IMR-90 (cell line): ENCODE results near the gene WDR89. TPM values are rescaled to one million over a fixed set of nuclear protein-coding genes. Genes with fewer than 3 reads are reported as not detected.
A peak's percentile ranks its signal among the peaks of the same experiment; 100 is the strongest.

Experiments
- ATAC-seq: fragments of 200-7000 bp; cut with Tn5 transposase; 2 replicates; pipeline ENCODE4 v1.9.1; 2020; ENCODE audit warnings: low read depth, mild to moderate bottlenecking, moderate library complexity
- BruUV-seq: library from RNA; stranded (reverse); fragments of 400-500 nt; replicated peaks from 2 replicates; lab custom pipeline; 2021; lab: Mats Ljungman, UMichigan
- CTCF ChIA-PET: fragments of 300-600 bp; formaldehyde crosslinking; extraction: SDS; loops from one replicate; lab custom pipeline; 2021; ENCODE audit warnings: antibody characterized with exemption; lab: Yijun Ruan, JAX
- POLR2A ChIA-PET: fragments of 300-600 bp; sonication (Branson Sonifier 250); formaldehyde crosslinking; loops from one replicate; lab custom pipeline; 2022; ENCODE audit warnings: antibody characterized with exemption; ENCODE audit not compliant: unreplicated experiment; lab: Charles Lee
- DNase-seq: peaks from one replicate; pipeline ENCODE4 v3.0.0; 2013
- H2AFZ ChIP-seq: replicated peaks from 2 replicates; pipeline ENCODE3; 2013; ENCODE audit warnings: low read length, mild to moderate bottlenecking; ENCODE audit not compliant: poor library complexity
- H2AK5ac ChIP-seq: 2 replicates; pipeline ENCODE4 v1.6.1; 2013; ENCODE audit warnings: low read depth, low read length, inconsistent platforms
- H2AK9ac ChIP-seq: replicated peaks from 2 replicates; pipeline ENCODE3; 2013; ENCODE audit warnings: mild to moderate bottlenecking, low read depth, low read length, moderate library complexity; ENCODE audit not compliant: poor library complexity
- H2BK120ac ChIP-seq: 2 replicates; pipeline ENCODE4 v1.6.1; 2013; ENCODE audit warnings: low read depth, low read length, inconsistent platforms
- H2BK15ac ChIP-seq: 3 replicates; pipeline ENCODE4 v1.6.1; 2013; ENCODE audit warnings: low read depth, low read length, inconsistent platforms
- H2BK20ac ChIP-seq: 2 replicates; pipeline ENCODE4 v1.6.1; 2013; ENCODE audit warnings: low read depth, mild to moderate bottlenecking, inconsistent platforms, low read length, moderate library complexity
- H2BK5ac ChIP-seq: 2 replicates; pipeline ENCODE4 v1.6.1; 2013; ENCODE audit warnings: mild to moderate bottlenecking, low read depth, low read length, inconsistent platforms; ENCODE audit not compliant: poor library complexity, severe bottlenecking
- H3K14ac ChIP-seq: replicated peaks from 2 replicates; pipeline ENCODE4 v1.6.1; 2013; ENCODE audit warnings: low read depth, low read length, inconsistent platforms
- H3K18ac ChIP-seq: 2 replicates; pipeline ENCODE4 v1.6.1; 2013; ENCODE audit warnings: low read depth, low read length, control low read depth
- H3K23ac ChIP-seq: 2 replicates; pipeline ENCODE4 v1.6.1; 2013; ENCODE audit warnings: low read depth, low read length, inconsistent platforms
- H3K27ac ChIP-seq: 2 replicates; pipeline ENCODE4 v1.5.1; 2013; ENCODE audit warnings: mild to moderate bottlenecking, control low read depth, low read length; ENCODE audit not compliant: insufficient read depth
- H3K27me3 ChIP-seq: 2 replicates; pipeline ENCODE4 v1.6.1; 2013; ENCODE audit warnings: low read length; ENCODE audit not compliant: control insufficient read depth, insufficient read depth
- H3K36me3 ChIP-seq: 2 replicates; pipeline ENCODE4 v1.6.1; 2013; ENCODE audit warnings: low read length, mixed read lengths; ENCODE audit not compliant: control insufficient read depth, insufficient read depth
- H3K4ac ChIP-seq: 2 replicates; pipeline ENCODE4 v1.6.1; 2013; ENCODE audit warnings: low read depth, low read length, inconsistent platforms
- H3K4me1 ChIP-seq: 2 replicates; pipeline ENCODE4 v1.6.1; 2013; ENCODE audit warnings: low read length, mixed read lengths; ENCODE audit not compliant: control insufficient read depth, insufficient read depth
- H3K4me2 ChIP-seq: 2 replicates; pipeline ENCODE4 v1.6.1; 2013; ENCODE audit warnings: low read depth, mild to moderate bottlenecking, control low read depth, low read length, moderate library complexity
- H3K4me3 ChIP-seq: 2 replicates; pipeline ENCODE4 v1.5.1; 2013; ENCODE audit warnings: low read depth, mild to moderate bottlenecking, control low read depth, low read length, moderate library complexity; ENCODE audit not compliant: insufficient read depth
- H3K56ac ChIP-seq: 2 replicates; pipeline ENCODE4 v1.6.1; 2013; ENCODE audit warnings: low read length, inconsistent platforms; ENCODE audit not compliant: insufficient read depth; ENCODE audit errors: extremely low read depth
- H3K79me1 ChIP-seq, 2 experiments: 2 replicates each; pipeline ENCODE4 v1.6.1; 2013; ENCODE audit warnings: low read length in 2 of 2, inconsistent platforms in 1 of 2, low read depth in 1 of 2
- H3K9ac ChIP-seq: 2 replicates; pipeline ENCODE4 v1.6.1; 2013; ENCODE audit warnings: low read depth, low read length, control low read depth
- H3K9me1 ChIP-seq: 2 replicates; pipeline ENCODE4 v1.6.1; 2013; ENCODE audit warnings: low read length, inconsistent platforms; ENCODE audit not compliant: insufficient read depth
- H3K9me3 ChIP-seq: 2 replicates; pipeline ENCODE4 v1.6.1; 2013; ENCODE audit warnings: low read length; ENCODE audit not compliant: control insufficient read depth, insufficient read depth
- H4K20me1 ChIP-seq: 2 replicates; pipeline ENCODE4 v1.6.1; 2013; ENCODE audit warnings: low read length, inconsistent platforms; ENCODE audit not compliant: insufficient read depth
- H4K5ac ChIP-seq: 2 replicates; pipeline ENCODE4 v1.6.1; 2013; ENCODE audit warnings: mild to moderate bottlenecking, low read depth, low read length, control low read depth
- H4K8ac ChIP-seq, 2 experiments: 2 replicates each; pipeline ENCODE4 v1.6.1; 2013; ENCODE audit warnings: low read depth in 2 of 2, low read length in 2 of 2, control low read depth in 1 of 2, inconsistent platforms in 1 of 2
- H4K91ac ChIP-seq: 2 replicates; pipeline ENCODE4 v1.6.1; 2013; ENCODE audit warnings: low read depth, low read length, inconsistent platforms; ENCODE audit not compliant: insufficient read depth
- BHLHE40 ChIP-seq: fragments of 150-350 bp; IDR thresholded peaks from 2 replicates; pipeline ENCODE4 v1.6.1; 2016; ENCODE audit warnings: mild to moderate bottlenecking, low read depth, low read length
- CEBPB ChIP-seq: IDR thresholded peaks from 2 replicates; pipeline ENCODE4 v1.6.1; 2012; ENCODE audit warnings: low read depth, low read length, improper control_type of control experiment
- CHD1 ChIP-seq: IDR thresholded peaks from 2 replicates; pipeline ENCODE4 v1.6.1; 2012; ENCODE audit warnings: low read depth, low read length, improper control_type of control experiment
- CTCF ChIP-seq: conservative IDR thresholded peaks from 2 replicates; pipeline ENCODE4 v1.5.1; 2012; ENCODE audit warnings: mild to moderate bottlenecking, low read depth, low read length, improper control_type of control experiment
- FOS ChIP-seq: fragments of 150-350 bp; IDR thresholded peaks from 2 replicates; pipeline ENCODE4 v1.6.1; 2016; ENCODE audit warnings: low read depth, low read length
- MAFK ChIP-seq: IDR thresholded peaks from 2 replicates; pipeline ENCODE4 v1.6.1; 2012; ENCODE audit warnings: low read depth, low read length, improper control_type of control experiment
- MAZ ChIP-seq: IDR thresholded peaks from 2 replicates; pipeline ENCODE4 v1.6.1; 2012; ENCODE audit warnings: low read depth, mild to moderate bottlenecking, low read length, improper control_type of control experiment, moderate library complexity, borderline replicate concordance
- NFE2L2 ChIP-seq: fragments of 150-350 bp; IDR thresholded peaks from 2 replicates; pipeline ENCODE4 v1.6.1; 2016; ENCODE audit warnings: low read depth, mild to moderate bottlenecking, low read length
- POLR2A ChIP-seq: IDR thresholded peaks from 2 replicates; pipeline ENCODE4 v1.6.1; 2012; ENCODE audit warnings: mild to moderate bottlenecking, low read depth, low read length
- RAD21 ChIP-seq: IDR thresholded peaks from 2 replicates; pipeline ENCODE4 v1.6.1; 2012; ENCODE audit warnings: low read length, improper control_type of control experiment
- RCOR1 ChIP-seq: IDR thresholded peaks from 2 replicates; pipeline ENCODE4 v1.6.1; 2012; ENCODE audit warnings: mild to moderate bottlenecking, low read length, improper control_type of control experiment; ENCODE audit not compliant: insufficient replicate concordance
- RFX5 ChIP-seq: IDR thresholded peaks from 2 replicates; pipeline ENCODE4 v1.8.0; 2012; ENCODE audit warnings: low read depth, mild to moderate bottlenecking, low read length, moderate library complexity
- SMC3 ChIP-seq: fragments of 150-350 bp; IDR thresholded peaks from 2 replicates; pipeline ENCODE4 v1.6.1; 2016; ENCODE audit warnings: low read depth, mild to moderate bottlenecking, antibody characterized with exemption, low read length, moderate library complexity
- USF2 ChIP-seq: fragments of 150-350 bp; IDR thresholded peaks from 2 replicates; pipeline ENCODE4 v1.6.1; 2017; ENCODE audit warnings: mild to moderate bottlenecking, antibody characterized with exemption, low read length, low read depth
- WGBS, 2 experiments: methylation state at CpG; one replicate each; pipeline versions ENCODE4 v1.1.5 to v1.1.7; 2013; ENCODE audit warnings: missing lambda C conversion rate in 2 of 2; ENCODE audit not compliant: insufficient read length in 1 of 2; ENCODE audit errors: extremely low coverage in 2 of 2; 5-methylcytosine and 5-hydroxymethylcytosine counted together
- dilution Hi-C: fragments of 300-500 bp; cut with HindIII; formaldehyde crosslinking; loops from one replicate; pipeline ENCODE4 v1.14.3; 2018; ENCODE audit warnings: low sequenced_read_pairs; ENCODE audit not compliant: unreplicated experiment
- in situ Hi-C: fragments of 300-500 bp; cut with MboI; formaldehyde crosslinking; loops from 3 replicates; pipeline ENCODE4 v1.14.3; 2019; ENCODE audit warnings: low sequenced_read_pairs, inconsistent platforms, mixed read lengths
- intact Hi-C: fragments of 100-400 bp; cut with micrococcal nuclease; formaldehyde crosslinking; loops from 2 replicates; pipeline ENCODE4 v1.10.0; 2022
- polyA plus RNA-seq, 3 experiments: library from polyadenylated mRNA; depleted of rRNA; stranded (reverse); fragments of >200 nt; gene quantifications; 2 replicates each; pipeline ENCODE4 v1.2.3, GENCODE V29; 2012; ENCODE audit warnings: low replicate concordance in 1 of 3
- total RNA-seq: library from RNA; depleted of rRNA; stranded (reverse); fragments of >200 nt; gene quantifications from 2 replicates; pipeline ENCODE4 v1.2.3, GENCODE V29; 2012
- TF ChIP-seq, protein P1 (sequence below): fragments of 150-350 bp; IDR thresholded peaks from 2 replicates; pipeline ENCODE4 v1.6.1; 2016; ENCODE audit warnings: low read depth, mild to moderate bottlenecking, low read length, moderate library complexity, borderline replicate concordance

The WDR89 gene
- total and polyA plus RNA-seq, 2 of the 4 experiments (the other 2 are of a cell fraction): 4.3 to 10.2 TPM

DNA sequence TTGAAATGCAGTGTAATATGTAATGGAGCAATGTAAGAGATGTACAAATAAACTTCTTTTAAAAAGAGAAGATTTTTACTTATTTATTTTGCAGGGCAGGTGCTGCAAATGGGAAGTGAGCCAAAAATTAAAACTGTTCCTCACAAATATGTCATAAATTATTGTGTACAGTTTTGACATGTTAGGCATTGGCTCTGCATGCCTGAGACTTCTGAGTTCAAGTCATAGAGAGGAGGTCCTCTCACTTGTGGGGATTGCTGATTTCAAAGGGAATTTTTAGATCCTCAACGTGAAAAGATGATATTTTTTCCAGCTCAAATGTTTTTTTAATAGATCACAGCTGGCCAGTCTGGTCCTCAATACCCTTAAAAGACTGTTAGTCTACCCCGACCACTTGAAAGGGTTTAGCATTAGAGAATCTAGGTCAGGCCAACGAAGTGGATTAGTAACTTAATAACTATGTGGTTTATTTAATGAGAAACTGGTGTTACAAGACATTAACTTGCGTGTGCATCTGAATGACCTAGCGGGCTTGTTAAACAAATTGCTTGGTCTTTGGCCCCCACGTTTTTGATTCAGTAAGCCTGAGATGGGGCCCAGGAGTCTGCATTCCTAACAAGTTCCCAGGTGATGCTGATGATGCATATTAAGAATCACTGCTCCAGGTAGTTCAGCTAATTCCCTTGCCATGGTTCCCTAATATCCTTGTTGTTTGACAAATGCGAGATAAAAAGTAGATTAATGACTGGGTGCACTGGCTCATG lies 30.9 kb upstream of the WDR89 start:
- Histone ChIP-seq H2AFZ (no peak overlapping the region), H4K8ac (no peak overlapping the region), H3K9me1 (peaks cover 6% of the 10 kb centered on the region), H3K23ac (no peak overlapping the region), H4K5ac (no peak overlapping the region), H3K18ac (no peak overlapping the region), H3K56ac (no peak overlapping the region), H3K4me2 (no peak overlapping the region), H2BK20ac (no peak overlapping the region), H4K20me1 (no peaks in the 10 kb centered on the region), H3K14ac (no peak overlapping the region), H3K27ac (no peak overlapping the region), H2BK15ac (no peak overlapping the region), H2BK120ac (no peak overlapping the region), H3K9ac (no peak overlapping the region), H3K9me3 (no peaks in the 10 kb centered on the region), H3K4ac (no peak overlapping the region), H3K4me3 (no peak overlapping the region), H2AK5ac (no peak overlapping the region), H3K27me3 (no peaks in the 10 kb centered on the region), H4K91ac (no peak overlapping the region), H2BK5ac (no peak overlapping the region), H3K4me1 (no peaks in the 10 kb centered on the region; the same call in 1 of the 2 replicates), H2AK9ac (no peak overlapping the region), H3K36me3 (no peaks in the 10 kb centered on the region), H3K79me1 (no peaks in the 10 kb centered on the region)
- ChIA-PET CTCF (interaction anchor here (1.2 kb wide), 1 partner anchor 29 kb away, joined by 3 read pairs; no protein-coding TSS in a partner anchor), POLR2A (no interaction called here)
- ATAC-seq (no peak), DNase-seq (peak; percentile 36)
- dilution Hi-C loops (no loop called here), in situ Hi-C loops (no loop called here), intact Hi-C loops (no loop called here)
- 32% methylated on average over 3 of the region's 7 CpGs; no CpG with 5 or more reads in 1 of the 2 experiments for WGBS, 2 experiments
- BruUV-seq: no TSS peak
- TF ChIP-seq POLR2A: no peak
- TF ChIP-seq MAFK: no peak
- no peak for TF ChIP-seq CHD1
- no peak for TF ChIP-seq CTCF
- TF ChIP-seq SMC3: no peak
- TF ChIP-seq MAZ: no peak
- no peak for TF ChIP-seq NFE2L2
- no peak for TF ChIP-seq RFX5
- TF ChIP-seq RAD21: no peak
- TF ChIP-seq USF2: no peak
- TF ChIP-seq CEBPB: no peak
- no peak for TF ChIP-seq FOS
- TF ChIP-seq, protein P1, sequence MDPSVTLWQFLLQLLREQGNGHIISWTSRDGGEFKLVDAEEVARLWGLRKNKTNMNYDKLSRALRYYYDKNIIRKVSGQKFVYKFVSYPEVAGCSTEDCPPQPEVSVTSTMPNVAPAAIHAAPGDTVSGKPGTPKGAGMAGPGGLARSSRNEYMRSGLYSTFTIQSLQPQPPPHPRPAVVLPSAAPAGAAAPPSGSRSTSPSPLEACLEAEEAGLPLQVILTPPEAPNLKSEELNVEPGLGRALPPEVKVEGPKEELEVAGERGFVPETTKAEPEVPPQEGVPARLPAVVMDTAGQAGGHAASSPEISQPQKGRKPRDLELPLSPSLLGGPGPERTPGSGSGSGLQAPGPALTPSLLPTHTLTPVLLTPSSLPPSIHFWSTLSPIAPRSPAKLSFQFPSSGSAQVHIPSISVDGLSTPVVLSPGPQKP: no peak
- no peak for TF ChIP-seq BHLHE40
- TF ChIP-seq RCOR1: no peak
